ENCODE data around the gene KLHL28.

KLHL28 gene

GRCh38 chr14:44959538-44959937 is 2.2 kb downstream of the KLHL28 start:
- DNase-seq = no peak

GRCh38 chr14:44956866-44957265 is 4.9 kb downstream of the KLHL28 start:
- no peak for DNase-seq

GRCh38 chr14:44955528-44955927 is 6.2 kb downstream of the KLHL28 start:
- no peak for DNase-seq

- DNase-seq = no peak
These were observed 7.0 kb downstream of the KLHL28 start for GRCh38 chr14:44954750-44955149.

GRCh38 chr14:44952391-44953110 is 9.2 kb downstream of the KLHL28 start:
- DNase-seq = no peak

- DNase-seq = no peak
These were observed 10.7 kb downstream of the KLHL28 start for GRCh38 chr14:44951051-44951450.

GRCh38 chr14:44945264-44945663 is 16.5 kb downstream of the KLHL28 start:
- no peak for DNase-seq

- no peak for DNase-seq
These were observed 17.6 kb downstream of the KLHL28 start for GRCh38 chr14:44944107-44944506.

- no peak for DNase-seq
These were observed 19.3 kb downstream of the KLHL28 start for GRCh38 chr14:44942436-44942835.

- DNase-seq = no peak
These were observed 20.2 kb downstream of the KLHL28 start for GRCh38 chr14:44941591-44941990.

GRCh38 chr14:44940944-44941343 is 20.8 kb downstream of the KLHL28 start:
- DNase-seq = no peak

GRCh38 chr14:44940211-44940610 is 21.5 kb downstream of the KLHL28 start:
- DNase-seq = no peak

GRCh38 chr14:44937547-44937946 is 24.2 kb downstream of the KLHL28 start:
- DNase-seq = no peak

GRCh38 chr14:44935155-44935554 is 26.6 kb downstream of the KLHL28 start:
- DNase-seq = no peak

- DNase-seq = no peak
These were observed 33.0 kb downstream of the KLHL28 start for GRCh38 chr14:44928793-44929192.

GRCh38 chr14:44914849-44915248 is 46.9 kb downstream of the KLHL28 start:
- DNase-seq = peak; percentile 53

- DNase-seq = peak; percentile 29
These were observed 49.5 kb downstream of the KLHL28 start for GRCh38 chr14:44912041-44912869.

GRCh38 chr14:44910821-44911220 is 50.9 kb downstream of the KLHL28 start:
- DNase-seq = no peak

GRCh38 chr14:44901696-44902095 is 60.1 kb downstream of the KLHL28 start:
- no peak for DNase-seq

- no peak for DNase-seq
These were observed 63.2 kb downstream of the KLHL28 start for GRCh38 chr14:44898551-44898950.

GRCh38 chr14:44897845-44898151 is 63.9 kb downstream of the KLHL28 start:
- DNase-seq = no peak

- peak; percentile 97 for DNase-seq
These were observed 64.5 kb downstream of the KLHL28 start for GRCh38 chr14:44897041-44897844.

- DNase-seq = no peak
These were observed 65.3 kb downstream of the KLHL28 start for GRCh38 chr14:44896275-44897040.

Measured in right hindlimb (tissue), 1 donor.